Pulmonary artery endothelial cell (primary cell): ENCODE results near the gene RCCD1. TPM values are rescaled to one million over a fixed set of nuclear protein-coding genes. Genes with fewer than 3 reads are reported as not detected.
"Not testable (repeated sequence)": the region's sequence is repeated elsewhere in the genome, so short reads cannot be mapped to it uniquely, and the experiment has no call there.

Experiments
- DNase-seq: peaks from one replicate; pipeline ENCODE4 v3.0.0-alpha.2; 2011; ENCODE audit warnings: low read depth, low spot score
- total RNA-seq: library from RNA; depleted of rRNA; stranded (reverse); fragments of >200 nt; gene quantifications from 2 replicates; pipeline ENCODE4 v1.2.3, GENCODE V29; 2014

Gene RCCD1
- total RNA-seq, 1 donor from 2014 or later: 9.5 TPM

DNA sequence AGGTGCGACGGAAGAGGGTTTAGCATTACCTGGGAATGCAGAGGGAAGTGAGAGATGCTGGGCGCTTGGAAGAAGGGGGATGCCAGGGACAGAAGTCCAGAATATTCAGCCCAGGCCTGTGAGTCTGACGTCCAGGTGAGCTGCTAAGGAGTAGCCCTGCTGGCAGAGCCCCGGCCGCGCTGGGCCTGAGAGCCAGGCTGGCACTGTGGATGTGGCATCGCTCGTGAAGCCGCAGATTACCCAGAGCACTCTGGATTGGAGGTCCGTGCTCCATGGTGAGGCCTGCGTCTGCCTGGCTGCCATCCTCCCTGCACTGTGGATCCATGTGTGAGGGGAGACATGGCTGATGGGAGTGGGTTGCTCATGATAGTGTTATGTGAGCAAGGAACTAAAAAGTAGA, 37.1 kb upstream of the RCCD1 start:
- DNase-seq: no peak

DNA sequence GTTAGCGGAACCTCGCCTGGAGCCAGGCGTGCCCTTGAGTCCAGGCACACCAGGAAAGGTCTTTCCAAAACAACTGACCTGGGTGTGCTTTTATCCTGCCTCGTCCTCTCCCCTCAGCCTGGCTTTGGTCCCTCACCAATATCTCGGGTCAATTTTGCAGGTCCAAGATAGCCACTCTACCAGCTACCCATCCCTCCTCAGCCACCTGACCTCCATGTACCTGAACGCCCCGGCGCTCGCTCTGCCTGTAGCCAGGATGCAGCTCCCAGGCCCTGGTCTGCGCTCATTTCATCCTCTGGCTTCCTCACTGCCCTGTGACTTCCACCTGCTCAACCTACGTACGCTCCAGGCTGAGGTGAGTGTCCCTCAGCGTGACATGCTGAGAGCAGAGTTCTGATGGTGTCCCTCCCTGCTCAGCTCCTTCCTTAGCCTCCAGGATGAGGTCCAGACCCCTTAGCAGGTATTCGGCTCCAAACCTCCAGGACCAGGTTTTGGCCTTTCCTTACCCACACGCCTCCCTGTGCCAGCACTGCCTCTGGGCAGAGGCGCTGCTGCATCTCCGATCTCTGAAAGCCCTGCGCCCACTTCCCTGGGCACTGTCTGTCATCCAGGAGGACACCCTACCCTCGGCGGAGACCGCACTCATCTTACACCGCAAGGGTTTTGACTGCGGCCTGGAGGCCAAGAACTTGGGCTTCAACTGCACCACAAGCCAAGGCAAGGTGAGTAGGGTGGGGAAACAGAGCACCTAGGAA, 36.5 kb upstream of the RCCD1 start:
- DNase-seq: no peak

DNA sequence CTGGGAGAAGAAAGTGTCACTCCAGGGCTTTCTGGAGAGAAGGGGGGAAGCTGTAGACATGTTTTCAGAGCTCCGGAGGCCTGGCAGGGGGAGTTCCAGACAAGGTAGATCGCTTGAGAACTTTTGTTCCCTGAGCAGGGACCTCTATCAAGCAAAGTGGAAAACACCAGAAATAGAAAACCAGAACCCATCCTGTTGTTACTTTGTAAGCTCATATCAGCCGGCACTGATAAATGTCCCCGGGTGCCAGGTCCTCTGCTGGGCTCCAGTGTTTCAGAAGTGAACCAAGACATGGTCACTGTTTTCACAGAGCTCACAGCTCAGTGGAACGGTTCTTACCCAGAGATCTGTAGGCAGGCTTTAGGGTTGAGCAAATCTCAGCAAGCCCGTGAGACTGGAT, 35.8 kb upstream of the RCCD1 start:
- no peak for DNase-seq

DNA sequence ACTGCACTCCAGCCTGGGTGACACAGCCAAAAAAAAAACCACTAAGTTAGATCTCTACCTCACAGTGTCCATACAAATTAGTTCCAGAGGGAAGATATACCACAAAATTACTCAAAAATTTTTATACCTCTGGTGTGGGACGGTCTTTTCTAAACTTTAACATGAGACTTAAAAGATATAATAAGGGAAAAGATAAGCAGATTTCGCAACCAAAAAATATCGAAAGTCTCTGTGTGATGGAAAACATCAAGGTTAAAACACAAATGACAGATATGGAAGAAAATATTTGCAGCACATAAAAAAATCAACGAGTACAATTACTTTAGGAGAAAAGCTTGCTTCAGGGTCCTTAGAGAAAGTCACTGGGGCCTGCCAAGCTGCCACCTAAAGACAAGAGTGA, 32.8 kb upstream of the RCCD1 start:
- no peak for DNase-seq

DNA sequence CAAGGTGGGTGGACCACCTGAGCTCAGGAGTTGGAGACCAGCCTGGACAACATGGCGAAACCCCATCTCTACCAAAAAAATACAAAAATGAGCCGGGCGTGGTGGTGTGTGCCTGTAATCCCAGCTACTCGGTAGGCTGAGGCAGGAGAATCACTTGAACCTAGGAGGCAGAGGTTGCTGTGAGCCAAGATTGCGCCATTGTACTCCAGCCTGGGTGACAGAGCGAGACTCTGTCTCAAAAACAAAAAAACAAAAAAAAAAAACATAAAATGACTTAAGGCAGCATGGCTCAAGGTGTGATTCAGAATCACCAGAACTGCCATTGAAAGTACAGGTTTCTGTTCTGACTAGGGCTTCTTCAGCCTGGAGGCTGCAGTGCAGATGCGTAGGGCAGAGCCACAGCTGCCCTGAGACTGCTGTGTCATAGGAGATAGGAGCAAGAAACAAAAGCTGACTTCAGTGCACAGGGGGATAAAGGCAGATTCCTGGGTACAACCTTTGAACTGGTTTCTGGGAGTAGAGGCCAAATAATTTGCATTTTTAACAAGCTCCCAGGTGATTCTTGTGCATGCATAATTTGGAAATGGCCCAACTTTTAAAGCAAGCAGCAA, 31.9 kb upstream of the RCCD1 start:
- not testable (repeated sequence) for DNase-seq

DNA sequence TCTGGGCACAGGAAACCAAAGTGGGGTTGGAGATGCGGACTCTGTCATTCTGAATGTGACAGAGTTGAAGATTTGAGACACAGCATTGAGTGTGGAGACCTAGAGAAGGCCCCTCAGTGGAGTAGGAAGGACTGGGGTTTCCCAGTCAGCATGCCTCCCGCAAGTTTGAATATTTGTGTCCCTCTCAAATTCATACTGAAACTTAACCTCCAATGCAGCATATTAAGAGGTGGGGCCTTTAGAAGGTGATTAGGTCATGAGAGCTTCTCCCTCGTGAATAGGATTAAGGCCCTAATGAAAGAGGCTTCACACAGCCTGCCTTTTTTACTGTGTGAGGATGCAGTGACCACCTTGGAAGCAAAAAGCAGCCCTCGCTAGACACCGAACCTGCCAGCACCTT, 30.3 kb upstream of the RCCD1 start:
- no peak for DNase-seq

DNA sequence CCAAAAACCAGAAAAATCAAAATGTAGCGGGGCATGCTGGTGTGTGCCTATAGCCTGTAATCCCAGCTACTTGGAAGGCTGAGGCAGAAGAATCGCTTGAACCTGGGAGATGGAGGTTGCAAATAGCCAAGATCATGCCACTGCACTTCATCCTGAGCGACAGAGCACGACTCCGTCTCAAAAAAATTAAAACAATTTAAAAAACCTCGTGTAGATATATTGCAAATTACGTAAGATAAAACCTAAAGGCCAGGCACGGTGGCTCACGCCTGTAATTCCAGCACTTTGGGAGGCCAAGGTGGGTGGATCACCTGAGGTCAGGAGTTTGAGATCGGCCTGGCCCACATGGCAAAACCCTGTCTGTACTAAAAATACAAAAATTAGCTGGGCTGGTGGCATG, 27.9 kb upstream of the RCCD1 start:
- DNase-seq: not testable (repeated sequence)

DNA sequence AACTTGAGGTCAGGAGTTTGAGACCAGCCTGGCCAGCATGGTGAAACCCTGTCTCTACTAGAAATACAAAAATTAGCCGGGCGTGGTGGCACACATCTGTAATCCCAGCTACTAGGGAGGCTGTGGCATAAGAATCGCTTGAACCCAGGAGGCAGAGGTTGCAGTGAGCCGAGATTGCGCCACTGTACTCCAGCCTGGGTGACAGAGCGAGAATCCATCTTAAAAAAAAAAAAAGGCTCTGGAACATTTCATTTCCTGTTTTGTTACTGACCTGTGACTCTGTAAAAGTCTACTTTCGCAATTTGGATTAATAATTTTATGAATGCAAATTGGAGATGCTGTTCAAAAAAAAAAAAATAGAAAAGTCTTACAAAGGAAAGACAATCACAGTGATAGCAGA, 26.6 kb upstream of the RCCD1 start:
- DNase-seq: not testable (repeated sequence)

DNA sequence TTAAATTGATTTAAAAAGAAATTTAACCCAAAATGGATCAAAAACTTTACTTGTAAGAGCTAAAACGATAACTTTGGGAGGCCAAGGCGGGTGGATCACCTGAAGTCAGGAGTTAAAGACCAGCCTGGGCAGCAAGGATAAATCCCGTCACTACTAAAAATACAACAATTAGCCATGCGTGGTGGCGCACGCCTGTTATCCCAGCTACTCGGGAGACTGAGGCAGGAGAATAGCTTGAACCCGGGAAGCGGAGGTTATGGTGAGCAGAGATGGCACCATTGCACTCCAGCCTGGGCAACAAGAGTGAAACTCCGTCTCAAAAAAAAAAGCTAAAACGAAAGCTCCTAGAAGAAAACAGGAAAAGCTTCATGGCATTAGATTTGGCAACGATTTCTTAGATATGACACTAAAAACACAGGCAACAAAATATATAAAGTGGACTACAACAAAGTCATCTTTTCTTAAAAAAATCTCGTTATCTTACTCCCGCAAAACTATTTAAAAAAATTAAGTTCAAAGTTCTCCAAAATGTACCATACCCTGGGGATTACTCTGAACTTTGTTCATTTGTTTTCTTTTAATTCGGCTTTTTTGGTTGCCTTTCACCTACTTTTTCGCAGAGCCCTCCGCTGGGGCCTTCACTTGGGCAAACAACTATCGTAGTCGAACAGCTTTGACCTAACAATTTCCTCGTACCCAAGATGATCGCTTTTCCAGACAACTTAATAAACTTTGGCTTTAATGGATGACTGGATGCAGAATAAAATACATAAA, 25.3 kb upstream of the RCCD1 start:
- DNase-seq: no peak

DNA sequence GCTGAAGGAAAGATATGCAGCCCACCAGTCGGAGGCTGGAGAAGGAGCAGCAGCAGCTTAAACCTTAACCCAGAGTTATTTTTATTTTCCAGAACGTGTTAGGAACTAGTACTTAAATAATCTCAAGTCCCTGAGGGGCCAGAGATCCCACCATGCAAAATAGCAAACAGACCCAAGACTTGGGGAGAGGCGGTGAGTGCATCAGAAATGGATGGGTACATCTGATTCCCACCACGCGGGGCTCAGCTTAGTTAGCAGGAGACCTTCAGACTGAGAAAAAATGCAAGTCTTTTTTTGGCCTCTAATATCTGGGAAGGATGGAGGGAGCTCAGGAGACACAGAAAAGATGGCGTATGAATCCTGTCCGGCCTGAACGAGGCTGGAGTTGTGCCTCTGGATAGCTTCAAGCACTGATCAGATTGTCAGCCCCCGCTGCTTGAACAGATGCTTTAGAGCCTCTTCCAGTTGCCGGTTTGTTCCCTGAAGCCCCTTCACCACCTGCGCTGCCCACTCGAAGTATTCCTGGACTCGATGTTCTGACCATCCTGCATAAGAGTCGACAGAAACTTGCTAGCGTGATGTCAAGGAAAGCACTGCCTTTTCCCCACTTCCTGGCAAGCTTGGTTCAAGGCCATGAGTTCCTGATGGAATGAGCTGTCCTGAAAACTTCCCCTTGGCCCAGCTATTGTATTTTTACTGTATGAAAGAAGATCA, 23.7 kb upstream of the RCCD1 start:
- no peak for DNase-seq

DNA sequence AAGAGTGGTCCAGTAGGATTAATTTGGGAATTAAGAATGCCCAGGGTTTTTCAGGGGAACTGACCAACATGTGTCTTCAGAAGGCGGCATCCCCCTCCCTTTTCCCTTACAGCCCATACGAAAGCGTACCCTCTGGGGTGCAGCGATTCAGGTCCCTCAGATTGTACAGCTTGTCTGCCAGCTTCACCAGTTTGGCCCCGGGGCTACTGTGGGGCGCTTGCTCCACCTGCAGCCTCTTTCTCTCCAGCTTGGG, 23.2 kb upstream of the RCCD1 start:
- DNase-seq: no peak

DNA sequence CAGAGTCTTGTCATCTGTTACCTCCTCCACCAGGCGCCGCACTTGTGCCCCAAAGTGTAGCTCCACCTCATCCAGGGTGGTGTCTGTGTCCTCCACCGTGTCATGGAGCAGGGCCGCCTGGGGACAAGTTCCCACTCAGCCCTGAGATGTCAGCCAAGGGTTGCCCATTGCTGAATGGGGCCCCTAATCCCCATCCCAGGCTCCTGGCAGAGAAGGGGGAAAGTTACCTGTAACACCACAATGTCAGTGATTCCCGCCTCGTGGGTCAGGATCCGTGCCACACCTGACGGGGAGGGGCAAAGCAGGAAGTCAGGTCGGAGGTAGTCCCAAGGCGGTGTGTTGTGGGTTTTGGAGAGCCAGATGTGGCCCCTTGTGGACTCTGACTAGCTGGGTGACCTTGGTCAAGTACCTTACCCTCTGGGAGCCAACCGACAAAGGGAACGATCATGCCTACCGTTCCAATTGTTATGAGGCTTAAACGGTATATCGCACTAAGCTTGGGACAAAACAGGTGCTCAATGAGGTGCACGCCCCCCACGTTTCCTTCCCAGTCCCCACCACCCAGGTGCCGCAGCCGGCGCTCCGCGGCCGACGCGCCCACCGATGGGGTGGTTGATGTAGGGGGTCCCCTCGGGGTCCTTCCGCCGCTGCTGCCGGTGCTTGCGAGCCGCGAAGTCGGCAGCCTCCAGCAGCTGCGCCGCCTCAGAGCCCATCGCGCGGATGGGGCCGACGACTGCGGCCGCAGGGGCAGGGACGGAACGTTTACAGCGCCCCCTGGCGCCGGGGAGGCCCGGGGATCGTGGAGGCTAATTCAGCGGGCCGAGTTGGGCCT, 22.6 kb upstream of the RCCD1 start, which contains the start of gene HDDC3:
Gene HDDC3, minus strand, starts transcription at position 722 of the 832 bp plus-strand sequence. Its CDS starts 9 bp downstream, at position 713.
- no peak for DNase-seq

DNA sequence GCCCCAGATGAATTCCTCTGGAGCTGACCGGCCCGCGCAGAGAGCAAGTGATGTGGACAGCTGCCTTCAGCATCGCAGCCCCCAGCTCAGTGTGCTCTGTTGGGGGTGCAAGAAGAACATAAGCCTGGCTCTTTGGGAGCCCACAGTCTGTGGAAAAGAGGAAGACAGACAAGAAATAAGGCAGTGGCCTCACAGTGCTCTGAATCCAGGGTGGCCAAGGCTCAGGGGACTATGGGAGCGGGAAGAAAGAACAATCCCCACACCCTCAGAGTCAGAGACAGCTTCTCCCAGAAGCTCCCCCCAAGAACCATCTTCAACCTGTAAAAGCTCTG, 22.1 kb upstream of the RCCD1 start:
- DNase-seq: no peak

DNA sequence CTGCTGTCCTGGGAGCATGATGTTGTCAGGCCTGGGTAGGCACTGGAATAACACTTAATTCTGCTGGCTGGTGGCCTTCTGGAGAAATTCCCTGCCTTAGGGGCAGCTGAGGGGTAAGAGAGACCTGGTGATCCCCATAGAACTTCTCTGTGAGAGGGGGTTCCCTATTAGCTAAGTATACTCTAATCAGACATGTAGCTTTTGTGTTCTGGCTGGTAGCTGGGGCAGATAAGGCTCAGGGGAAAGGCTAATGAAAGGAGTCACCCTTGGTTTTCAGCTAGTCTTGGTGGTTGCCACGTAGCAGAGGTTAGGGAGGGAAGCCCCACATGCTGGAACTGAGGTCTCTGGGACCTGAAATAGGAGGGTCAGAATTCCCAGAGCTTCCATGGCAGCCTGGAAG, 21.4 kb upstream of the RCCD1 start:
- DNase-seq: no peak

DNA sequence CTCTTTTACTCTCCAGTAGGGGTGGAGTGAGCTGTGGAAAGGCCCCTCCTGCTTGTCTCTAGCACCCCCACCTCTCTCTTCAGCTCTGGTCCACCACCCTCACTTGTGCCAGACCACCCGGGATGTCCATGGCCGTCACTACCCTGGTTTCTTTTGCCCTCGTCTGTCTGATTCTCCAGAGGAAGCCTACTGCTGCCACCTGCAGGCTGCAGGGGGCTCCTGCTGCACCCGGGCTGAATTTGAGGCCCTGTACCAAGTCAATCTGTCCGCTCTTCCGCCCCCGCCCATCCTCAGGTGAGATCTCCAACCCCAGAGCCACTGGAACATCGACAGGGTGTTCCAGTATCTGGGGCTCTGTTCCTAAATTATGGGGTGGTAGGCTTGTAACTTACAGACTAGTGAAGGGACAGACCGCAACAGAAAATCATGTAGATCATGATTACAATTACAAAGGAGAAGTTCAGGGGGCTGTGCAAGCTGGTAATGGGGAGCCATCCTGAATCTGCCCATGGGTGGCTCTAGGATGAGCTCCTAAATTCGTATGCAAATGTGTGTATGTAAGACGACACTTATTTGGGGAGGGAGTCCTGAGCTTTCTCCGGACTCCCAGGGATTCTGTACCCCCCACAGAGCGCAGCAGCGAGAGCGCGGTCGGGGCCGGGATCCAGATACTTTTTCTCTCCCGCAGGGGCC, 20.3 kb upstream of the RCCD1 start:
- no peak for DNase-seq

DNA sequence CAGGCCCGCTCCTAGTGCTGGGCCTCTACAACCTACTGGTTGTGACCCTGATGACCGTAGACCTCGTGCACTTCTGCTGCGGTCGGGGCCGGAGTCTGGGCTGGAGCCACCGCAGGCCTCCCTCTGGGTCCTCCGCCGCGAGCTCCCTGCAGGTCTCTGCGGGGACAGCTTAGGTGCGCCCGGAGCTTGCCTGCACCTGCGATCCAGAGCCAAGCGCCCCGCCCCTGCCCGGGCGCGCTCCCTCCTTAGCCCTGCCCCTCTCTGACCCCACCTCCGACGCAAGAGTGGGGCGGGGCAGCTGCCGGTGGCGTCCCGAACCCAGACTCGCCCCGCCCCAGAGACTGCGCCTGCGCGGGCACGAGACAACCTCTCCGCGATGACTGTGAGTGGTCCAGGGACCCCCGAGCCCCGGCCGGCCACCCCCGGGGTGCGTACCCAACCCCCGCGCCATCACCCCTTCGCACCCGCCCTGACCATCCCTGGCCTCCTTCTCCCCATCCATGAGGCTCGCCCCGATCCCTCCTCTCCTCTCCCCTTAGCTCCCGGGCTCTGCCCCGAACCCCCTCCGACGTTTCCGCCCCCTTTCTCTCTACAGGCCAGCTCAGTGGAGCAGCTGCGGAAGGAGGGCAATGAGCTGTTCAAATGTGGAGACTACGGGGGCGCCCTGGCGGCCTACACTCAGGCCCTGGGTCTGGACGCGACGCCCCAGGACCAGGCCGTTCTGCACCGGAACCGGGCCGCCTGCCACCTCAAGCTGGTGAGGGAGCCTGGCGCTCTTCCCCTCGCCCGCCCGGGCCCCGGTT, 19.5 kb upstream of the RCCD1 start, which contains the start of gene UNC45A:
Gene UNC45A, plus strand, starts transcription at position 337 of the 803 bp plus-strand sequence. Its CDS starts 40 bp downstream, at position 377.
- no peak for DNase-seq

DNA sequence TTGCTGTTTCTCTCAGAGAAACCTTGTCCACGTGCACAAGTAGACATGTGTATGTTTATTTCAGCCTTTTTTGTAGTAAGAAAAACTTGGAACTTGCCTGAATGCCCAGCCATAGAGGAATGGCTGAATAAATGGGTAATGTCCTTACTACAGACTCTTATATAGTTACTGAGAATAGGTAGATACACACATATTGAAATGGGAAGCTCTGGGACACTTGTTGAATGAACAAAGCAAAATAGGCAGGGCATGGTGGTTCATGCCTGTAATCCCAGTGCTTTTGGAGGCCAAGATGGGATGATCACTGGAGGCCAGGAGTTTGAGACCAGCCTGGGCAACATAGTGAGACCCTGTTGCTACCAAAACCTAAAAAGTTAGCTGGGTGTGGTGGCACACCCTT, 17.9 kb upstream of the RCCD1 start:
- DNase-seq: no peak

DNA sequence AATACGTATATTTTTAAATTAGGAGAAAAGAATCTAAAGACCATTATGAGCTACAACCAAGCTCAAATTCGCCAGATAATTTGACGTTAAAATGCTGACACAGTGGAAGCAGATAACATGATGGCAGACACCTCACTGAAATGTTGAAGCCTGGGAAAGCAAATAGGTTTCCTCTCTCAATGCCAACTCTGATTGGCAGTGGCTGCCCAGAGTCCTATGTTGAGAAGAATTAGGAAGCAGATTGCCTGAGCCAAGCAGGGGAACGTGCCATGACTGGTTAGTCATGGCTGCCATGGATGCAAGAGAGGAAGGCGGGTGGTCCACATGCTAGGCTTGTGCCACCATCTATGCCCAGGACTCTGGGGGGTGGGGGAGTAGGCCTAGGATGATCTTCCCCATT, 16.4 kb upstream of the RCCD1 start:
- DNase-seq: no peak

DNA sequence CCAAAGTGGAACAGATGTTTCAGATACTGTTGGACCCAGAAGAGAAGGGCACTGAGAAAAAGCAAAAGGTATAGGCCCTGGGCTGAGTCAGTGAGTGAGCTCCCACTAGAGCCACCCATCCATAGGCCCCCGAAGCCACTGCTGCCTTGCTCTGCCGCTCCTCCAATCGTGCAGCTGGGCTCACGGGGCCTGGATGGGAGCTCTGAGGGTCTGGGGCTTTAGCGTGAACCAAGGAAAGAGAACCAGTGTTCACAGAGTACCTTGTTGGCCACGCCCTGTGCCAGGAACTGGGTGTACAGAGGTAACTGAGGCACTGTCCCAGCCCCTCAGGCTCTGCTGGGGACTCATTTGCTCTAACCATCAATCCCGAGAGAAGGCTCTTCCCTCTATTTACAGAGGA, 14.9 kb upstream of the RCCD1 start:
- no peak for DNase-seq

DNA sequence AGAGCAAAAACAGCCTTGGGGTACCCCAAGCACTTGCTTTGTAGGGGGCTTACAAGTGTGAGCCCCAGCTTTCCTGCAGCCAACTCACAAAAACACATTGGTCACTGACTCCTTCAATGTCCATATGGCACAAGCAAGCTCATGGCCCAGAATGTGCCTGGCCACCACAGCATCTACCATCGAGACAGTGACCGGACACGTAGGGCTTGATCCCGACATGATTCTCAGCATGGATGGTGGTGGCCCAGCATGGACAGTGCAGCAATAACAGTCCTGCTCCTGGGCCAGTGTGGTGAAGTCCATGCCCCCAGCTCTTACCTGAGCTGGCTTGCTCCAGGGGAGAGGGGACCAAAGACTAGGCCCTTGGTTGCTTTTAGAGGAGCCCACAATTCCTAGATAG, 13.6 kb upstream of the RCCD1 start:
- no peak for DNase-seq
